ENCODE measurements around the gene A2ML1. TPM values are rescaled to one million over a fixed set of nuclear protein-coding genes. Genes with fewer than 3 reads are reported as not detected.

Gene A2ML1
- 93.6 and 137 TPM in 2 replicates for total RNA-seq

DNA sequence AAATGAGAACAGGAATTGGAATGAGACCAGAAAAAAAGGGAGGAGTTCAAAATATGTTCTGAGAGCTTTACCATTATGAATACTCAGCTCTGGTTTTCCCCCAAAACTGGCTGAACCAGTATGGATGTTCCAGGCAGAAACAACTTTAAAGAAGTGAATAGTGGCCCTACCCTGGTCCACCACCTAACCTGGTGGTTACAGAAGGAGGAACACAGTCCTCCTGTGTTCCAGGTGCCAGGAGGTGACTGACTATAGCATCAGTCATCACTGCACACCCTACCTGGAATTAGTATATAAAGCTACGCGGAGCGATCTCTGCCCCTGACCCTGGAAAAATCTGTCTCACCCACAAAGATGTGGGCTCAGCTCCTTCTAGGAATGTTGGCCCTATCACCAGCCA lies at the start of gene A2ML1:
Gene A2ML1 (plus strand): TSS at position 324 of the 400 bp plus-strand sequence. CDS start 31 bp downstream, at position 355.

DNA sequence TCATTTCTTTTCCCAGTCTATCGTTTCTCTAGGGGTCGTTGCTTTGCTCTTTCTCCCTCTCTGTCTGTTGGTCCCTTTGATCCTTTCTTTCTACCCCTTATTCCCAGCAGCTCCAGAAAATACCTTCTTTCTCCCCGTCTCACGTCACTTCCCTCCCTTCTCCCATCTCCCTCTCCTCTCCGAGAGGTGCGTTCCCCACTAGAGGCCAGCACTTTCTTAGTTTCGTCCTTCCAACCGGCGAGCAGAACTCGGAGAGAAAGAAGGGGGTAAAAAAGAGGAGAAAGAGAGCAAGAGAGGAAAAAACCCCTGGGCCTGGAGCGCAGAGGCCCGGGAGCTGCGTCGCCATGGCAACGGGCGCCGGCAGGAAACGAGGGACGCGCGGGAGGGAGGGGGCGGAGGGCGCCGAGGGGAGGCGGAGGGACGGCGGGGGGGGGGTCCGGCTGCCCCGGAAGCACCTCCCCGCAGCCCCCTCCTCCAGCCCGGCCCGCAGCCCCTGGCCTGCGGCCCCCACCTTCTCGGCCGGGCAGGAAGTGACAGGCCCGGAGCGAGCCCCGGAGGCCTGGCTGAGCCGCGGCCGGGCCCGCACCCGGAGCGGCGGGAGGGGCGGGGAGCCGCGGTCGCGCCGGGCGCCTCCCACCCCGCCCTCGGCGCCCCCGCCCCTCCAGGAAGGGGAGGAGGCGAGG lies 91.8 kb downstream of the A2ML1 start, which contains the start of gene PHC1:
Gene PHC1 (plus strand): TSS at position 477 of the 683 bp plus-strand sequence. CDS start 3,169 bp downstream, outside the sequence.

Other genes starting within 250 kb of the A2ML1 start
- not detected in 2 replicates for gene AICDA, start 209.8 kb upstream of the A2ML1 start, total RNA-seq
- gene MFAP5, start 159.8 kb upstream of the A2ML1 start, total RNA-seq = 13.8 and 15.3 TPM in 2 replicates
- 22.3 and 24.7 TPM in 2 replicates for gene RIMKLB, start 124.6 kb upstream of the A2ML1 start, total RNA-seq
- gene PHC1, start 91.9 kb downstream of the A2ML1 start, total RNA-seq = 7.5 and 10.7 TPM in 2 replicates
- gene M6PR, start 127.0 kb downstream of the A2ML1 start, total RNA-seq = 84.1 and 87.9 TPM in 2 replicates
- 0.28 TPM in 1 of 2 replicates, not detected in the other for gene KLRG1, start 166.9 kb downstream of the A2ML1 start, total RNA-seq

All from airway epithelial cell (primary cell).